KBM-7 (cell line): ENCODE data around the gene MT3.
A peak's percentile ranks its signal among the peaks of the same experiment; 100 is the strongest.

Experiments used
- DNase-seq: peaks from one replicate; pipeline ENCODE4 v3.0.0-alpha.2; 2015
- in situ Hi-C: fragments of 300-500 bp; cut with MboI; formaldehyde crosslinking; loops from 2 replicates; pipeline ENCODE4 v1.14.3; 2020; ENCODE audit warnings: low sequenced_read_pairs, low pct_unique_long_range_greater_than_20kb, mixed read lengths

The MT3 gene

GRCh38 chr16:56625140-56625942, 36.0 kb downstream of the MT3 start, which contains the start of gene MT1E:
Gene MT1E, plus strand, starts transcription at chr16:56625781. Its CDS starts 71 bp downstream, at chr16:56625852.
- in situ Hi-C loops, result no loop called here
- DNase-seq, result peak; percentile 93

DNA sequence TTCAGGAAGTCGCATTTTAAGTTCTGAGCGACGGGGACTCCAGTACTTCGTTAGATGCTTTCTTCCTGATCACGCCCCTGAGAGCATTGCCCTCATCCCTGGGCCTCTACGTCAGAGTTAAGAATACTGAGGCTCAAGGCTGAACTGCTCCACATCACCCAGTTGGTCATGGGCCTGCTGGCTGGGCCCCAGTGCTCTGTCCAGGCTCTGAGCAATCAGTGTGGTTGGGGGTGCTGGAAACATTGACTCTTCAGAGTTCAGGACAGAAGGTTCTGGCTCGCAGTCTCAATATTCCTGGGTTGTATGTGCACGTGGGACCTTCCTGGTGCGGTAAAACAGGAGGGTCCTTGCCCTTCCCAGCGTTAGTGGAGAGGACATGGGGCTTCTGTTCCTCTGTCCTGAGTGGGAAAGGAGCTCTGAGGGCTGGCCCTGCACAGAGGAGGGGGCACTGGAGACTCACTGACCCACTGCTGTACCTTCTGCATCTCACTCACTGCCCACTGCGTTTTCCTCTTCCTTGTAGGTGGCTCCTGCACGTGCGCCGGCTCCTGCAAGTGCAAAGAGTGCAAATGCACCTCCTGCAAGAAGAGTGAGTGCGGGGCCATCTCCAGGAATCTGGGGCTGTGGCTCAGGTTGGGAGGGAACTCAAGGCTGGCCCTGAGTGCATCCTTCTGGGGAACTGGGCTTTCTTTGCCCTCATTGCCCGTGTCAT, 36.8 kb downstream of the MT3 start:
- no peak for DNase-seq
- in situ Hi-C loops, result no loop called here

DNA sequence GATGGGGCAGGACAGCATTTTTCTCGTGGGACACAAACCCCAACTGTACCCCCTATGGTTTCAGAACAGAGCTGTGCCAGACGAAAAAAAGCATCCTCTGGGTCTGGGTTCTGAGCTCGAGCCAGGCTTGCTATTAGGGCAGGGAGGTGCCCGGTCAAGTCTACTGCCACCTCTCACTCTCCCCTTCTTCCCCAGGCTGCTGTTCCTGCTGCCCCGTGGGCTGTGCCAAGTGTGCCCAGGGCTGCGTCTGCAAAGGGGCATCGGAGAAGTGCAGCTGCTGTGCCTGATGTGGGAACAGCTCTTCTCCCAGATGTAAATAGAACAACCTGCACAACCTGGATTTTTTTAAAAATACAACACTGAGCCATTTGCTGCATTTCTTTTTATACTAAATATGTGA, 37.4 kb downstream of the MT3 start:
- in situ Hi-C loops, result no loop called here
- DNase-seq, result no peak

DNA sequence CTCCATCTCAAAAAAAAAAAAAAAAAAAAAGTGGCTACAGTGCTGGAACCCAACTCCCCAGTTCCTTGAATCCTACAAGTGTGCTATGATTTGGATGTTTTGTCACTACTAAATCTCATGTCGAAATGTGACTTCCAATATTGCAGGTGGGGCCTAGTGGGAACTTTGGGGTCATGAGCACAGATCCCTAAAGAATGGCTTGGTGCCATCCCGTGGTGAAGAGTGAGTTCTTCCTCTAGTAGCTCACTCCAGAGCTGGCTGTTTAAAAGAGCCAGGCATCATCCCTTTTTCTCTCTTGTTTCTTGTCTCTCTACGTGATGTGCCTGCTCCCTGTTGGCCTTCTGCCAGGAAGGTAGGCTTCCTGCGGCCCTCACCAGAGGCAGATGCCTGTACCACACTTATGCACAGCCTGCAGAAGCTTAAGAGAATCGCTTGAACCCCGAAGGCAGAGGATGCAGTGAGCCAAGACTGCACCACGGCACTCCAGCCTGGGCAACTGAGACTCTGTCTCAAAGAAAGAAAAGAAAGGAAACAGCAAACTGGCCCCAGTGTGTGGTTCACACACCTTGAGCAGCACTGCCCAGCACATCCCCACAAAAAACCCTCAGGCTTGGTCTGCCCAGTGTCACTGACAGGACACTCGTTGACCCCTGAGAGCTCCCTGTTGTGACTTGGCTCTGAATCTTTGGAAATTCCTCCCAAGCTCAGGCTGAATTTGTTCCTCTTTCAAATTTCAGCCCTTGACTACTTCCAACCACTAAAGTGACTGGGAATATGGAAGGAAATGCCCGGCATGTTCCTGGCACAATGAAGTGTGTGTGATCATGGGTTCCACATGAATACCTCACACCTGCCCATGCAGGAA, 39.4 kb downstream of the MT3 start:
- in situ Hi-C loops, result no loop called here
- DNase-seq, result no peak

DNA sequence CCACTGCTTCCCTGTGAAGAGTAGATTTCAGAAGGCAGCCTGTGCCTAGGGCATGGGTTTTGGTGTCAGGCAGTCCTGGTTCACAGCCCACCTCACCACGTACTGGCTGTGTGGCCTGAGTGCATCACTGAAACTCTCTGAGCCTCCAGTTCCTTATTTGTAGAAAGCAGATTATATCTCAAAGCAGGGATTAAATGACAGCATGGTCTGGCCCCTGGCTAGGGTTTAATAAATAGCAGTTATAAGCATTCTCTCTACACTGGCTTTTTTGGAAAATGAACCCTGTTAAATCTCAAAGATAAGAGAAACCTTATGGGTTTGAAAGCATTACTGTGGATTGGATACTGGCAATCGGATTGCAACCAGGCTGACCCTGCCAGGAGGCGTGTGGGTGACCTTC, 40.2 kb downstream of the MT3 start:
- no peak for DNase-seq
- in situ Hi-C loops, result no loop called here

- in situ Hi-C loops, result no loop called here
- DNase-seq, result no peak
Measured at GRCh38 chr16:56630134-56630533, 40.8 kb downstream of the MT3 start.

- in situ Hi-C loops, result no loop called here
- DNase-seq, result no peak
Measured at GRCh38 chr16:56631197-56631596, 41.9 kb downstream of the MT3 start.

- in situ Hi-C loops, result no loop called here
- DNase-seq, result no peak
Measured at GRCh38 chr16:56631832-56632155, 42.5 kb downstream of the MT3 start.

DNA sequence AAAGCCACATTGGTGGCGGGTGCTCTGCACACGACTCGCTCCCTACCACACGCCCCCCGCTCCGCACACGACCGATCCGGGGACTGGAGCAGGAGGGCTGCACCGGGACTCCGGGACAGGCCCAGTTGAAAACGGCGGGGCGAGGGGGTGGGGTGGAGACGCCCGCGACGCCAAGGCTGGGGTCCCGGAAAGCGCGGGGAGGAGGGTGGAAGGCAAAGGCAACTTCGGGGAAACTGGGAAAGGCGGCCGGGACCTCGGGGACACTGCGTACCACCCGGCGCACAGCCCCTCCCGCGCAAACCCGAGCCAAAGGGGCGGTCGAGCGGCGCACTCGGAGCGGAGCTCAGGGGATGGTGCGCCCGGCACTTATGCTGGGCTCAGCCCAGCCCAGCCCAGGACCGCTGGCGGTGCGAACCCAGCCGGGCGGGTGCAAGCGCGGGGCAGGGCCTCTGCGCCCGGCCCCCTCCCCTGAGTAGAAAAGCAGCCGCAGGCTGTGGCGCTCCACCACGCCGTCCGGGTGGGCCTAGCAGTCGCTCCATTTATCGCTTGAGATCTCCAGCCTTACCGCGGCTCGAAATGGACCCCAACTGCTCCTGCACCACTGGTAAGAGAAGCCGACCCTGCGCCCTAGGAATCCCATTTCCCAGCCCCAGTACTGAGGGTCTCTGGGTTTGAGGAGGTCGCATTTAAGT, 43.0 kb downstream of the MT3 start, which contains the start of gene MT1M:
MT1M (plus strand) TSS at position 504 of the 692 bp plus-strand sequence; CDS start at position 577, 73 bp downstream.
- peak; percentile 75 for DNase-seq
- in situ Hi-C loops, result no loop called here

- in situ Hi-C loops, result no loop called here
- DNase-seq, result no peak
Measured at GRCh38 chr16:56632848-56633365, 43.6 kb downstream of the MT3 start.

DNA sequence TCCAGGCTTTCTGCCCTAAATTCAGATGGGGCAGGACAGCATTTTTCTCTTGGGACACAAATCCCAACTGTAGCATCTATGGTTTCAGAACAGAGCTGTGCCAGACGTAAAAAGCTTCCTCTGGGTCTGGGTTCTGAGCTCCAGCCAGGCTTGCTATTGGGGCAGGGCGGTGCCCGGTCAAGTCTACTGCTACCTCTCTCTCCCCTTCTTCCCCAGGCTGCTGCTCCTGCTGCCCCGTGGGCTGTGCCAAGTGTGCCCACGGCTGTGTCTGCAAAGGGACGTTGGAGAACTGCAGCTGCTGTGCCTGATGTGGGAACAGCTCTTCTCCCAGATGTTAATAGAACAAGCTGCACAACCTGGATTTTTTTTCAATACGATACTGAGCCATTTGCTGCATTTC, 44.2 kb downstream of the MT3 start:
- in situ Hi-C loops, result no loop called here
- no peak for DNase-seq

DNA sequence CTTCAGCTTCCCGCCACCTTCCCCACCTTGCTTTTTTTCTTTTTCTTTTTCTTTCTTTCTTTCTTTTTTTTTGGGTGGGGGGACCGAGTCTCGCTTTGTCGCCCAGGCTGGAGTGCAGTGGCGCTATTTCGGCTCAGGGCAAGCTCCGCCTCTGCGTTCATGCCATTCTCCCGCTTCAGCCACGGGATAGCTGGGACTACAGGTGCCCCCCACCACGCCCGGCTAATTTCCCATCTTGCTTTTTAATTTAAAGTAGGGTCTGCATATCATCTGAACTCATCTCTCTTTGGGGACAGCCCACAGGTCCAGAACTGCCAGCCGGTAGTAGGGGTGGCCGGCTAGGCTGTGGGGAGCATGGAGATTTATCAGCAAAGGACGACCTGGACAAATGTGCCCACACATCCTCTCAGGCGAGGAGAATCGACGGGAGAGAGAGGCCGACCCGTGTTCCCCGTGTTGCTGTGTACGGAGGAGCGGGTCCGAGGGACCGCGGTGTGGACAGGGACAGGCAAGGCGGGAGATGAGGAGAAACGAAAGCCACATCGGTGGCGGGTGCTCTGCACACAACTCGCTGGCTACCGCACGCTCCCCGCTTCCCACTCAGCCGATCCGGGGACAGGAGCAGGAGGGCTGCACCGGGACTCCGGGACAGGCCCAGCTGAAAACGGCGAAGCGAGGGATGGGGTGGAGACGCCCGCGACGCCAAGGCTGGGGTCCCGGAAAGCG, 45.5 kb downstream of the MT3 start:
- no peak for DNase-seq
- in situ Hi-C loops, result no loop called here

- in situ Hi-C loops, result no loop called here
Measured at GRCh38 chr16:56635441-56635967, 46.2 kb downstream of the MT3 start.

GRCh38 chr16:56636616-56637413, 47.5 kb downstream of the MT3 start:
- DNase-seq, result no peak
- in situ Hi-C loops, result no loop called here

More at GRCh38 chr16:56635441-56635967, 46.2 kb downstream of the MT3 start:
- DNase-seq, result no peak

DNA sequence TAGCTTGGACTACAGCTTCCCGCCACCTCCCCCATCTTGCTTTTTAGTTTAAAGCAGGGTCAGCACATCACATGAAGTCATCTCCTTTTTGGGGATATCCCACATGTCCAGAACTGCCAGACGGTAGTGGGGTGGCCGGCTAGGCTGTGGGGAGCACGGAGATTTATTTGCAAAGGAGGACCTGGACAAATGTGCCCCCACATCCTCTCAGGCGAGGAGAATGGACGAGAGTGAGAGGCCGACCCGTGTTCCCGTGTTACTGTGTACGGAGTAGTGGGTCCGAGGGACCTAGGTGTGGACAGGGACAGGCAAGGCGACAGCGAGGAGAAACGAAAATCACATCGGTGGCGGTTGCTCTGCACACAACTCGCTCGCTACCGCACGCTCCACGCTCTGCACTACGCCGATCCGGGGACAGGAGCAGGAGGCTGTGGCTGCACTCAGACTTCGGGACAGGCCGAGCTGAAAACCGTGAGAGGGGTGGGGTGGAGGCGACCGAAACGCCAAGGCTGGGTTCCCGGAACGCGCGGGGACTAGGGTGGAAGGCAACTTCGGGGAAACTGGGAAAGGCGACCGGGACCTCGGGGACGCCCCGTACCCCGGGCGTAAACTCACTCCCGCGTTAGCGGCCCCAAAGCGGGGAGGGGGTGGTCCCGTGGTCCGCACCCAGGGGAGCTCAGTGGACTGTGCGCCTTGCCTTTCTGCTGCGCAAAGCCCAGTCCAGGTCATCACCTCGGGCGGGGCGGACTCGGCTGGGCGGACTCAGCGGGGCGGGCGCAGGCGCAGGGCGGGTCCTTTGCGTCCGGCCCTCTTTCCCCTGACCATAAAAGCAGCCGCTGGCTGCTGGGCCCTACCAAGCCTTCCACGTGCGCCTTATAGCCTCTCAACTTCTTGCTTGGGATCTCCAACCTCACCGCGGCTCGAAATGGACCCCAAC, 48.8 kb downstream of the MT3 start, which contains the start of gene MT1A:
MT1A (plus strand) TSS at position 853 of the 937 bp plus-strand sequence; CDS start at position 926, 73 bp downstream.
- no peak for DNase-seq
- in situ Hi-C loops, result no loop called here

DNA sequence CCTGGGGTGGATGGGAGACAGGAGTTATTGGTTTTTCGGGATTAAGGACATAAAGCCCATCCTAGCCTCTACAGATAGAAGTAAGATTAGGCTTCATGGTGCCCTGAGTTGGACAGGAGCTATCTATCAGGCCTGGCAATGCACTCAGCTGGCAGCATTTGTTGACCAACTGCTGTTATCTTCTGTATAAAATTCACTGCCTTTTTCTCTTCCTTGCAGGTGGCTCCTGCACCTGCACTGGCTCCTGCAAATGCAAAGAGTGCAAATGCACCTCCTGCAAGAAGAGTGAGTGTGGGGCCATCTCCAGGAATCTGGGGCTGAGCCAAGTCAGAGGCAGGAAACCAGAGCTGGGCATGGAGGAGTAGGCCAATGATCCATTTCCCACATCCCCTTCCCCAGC, 49.7 kb downstream of the MT3 start:
- in situ Hi-C loops, result no loop called here
- no peak for DNase-seq
